ENCODE measurements around the gene NR3C1.

The NR3C1 gene

GRCh38 chr5:143397302-143398052, 6.0 kb downstream of the NR3C1 start:
- no peak for DNase-seq

GRCh38 chr5:143396353-143396940, 7.0 kb downstream of the NR3C1 start:
- DNase-seq, result no peak

GRCh38 chr5:143395638-143396352, 7.7 kb downstream of the NR3C1 start:
- DNase-seq, result no peak

GRCh38 chr5:143393524-143393923, 10.0 kb downstream of the NR3C1 start:
- DNase-seq, result no peak

- DNase-seq, result no peak
Measured at GRCh38 chr5:143390941-143391340, 12.5 kb downstream of the NR3C1 start.

GRCh38 chr5:143390258-143390657, 13.2 kb downstream of the NR3C1 start:
- no peak for DNase-seq

- no peak for DNase-seq
Measured at GRCh38 chr5:143386725-143387124, 16.8 kb downstream of the NR3C1 start.

- no peak for DNase-seq
Measured at GRCh38 chr5:143384865-143385657, 18.4 kb downstream of the NR3C1 start.

- no peak for DNase-seq
Measured at GRCh38 chr5:143383988-143384387, 19.5 kb downstream of the NR3C1 start.

- DNase-seq, result no peak
Measured at GRCh38 chr5:143379606-143380005, 23.9 kb downstream of the NR3C1 start.

GRCh38 chr5:143376911-143377813, 26.3 kb downstream of the NR3C1 start:
- DNase-seq, result no peak

- no peak for DNase-seq
Measured at GRCh38 chr5:143376195-143376779, 27.2 kb downstream of the NR3C1 start.

- DNase-seq, result no peak
Measured at GRCh38 chr5:143374496-143375217, 28.8 kb downstream of the NR3C1 start.

GRCh38 chr5:143373076-143373475, 30.4 kb downstream of the NR3C1 start:
- no peak for DNase-seq

GRCh38 chr5:143372187-143372829, 31.2 kb downstream of the NR3C1 start:
- DNase-seq, result no peak

GRCh38 chr5:143370440-143370839, 33.0 kb downstream of the NR3C1 start:
- no peak for DNase-seq

GRCh38 chr5:143364061-143364460, 39.4 kb downstream of the NR3C1 start:
- no peak for DNase-seq

- no peak for DNase-seq
Measured at GRCh38 chr5:143362664-143363227, 40.7 kb downstream of the NR3C1 start.

GRCh38 chr5:143361438-143361837, 42.0 kb downstream of the NR3C1 start:
- no peak for DNase-seq

- DNase-seq, result no peak
Measured at GRCh38 chr5:143360755-143361154, 42.7 kb downstream of the NR3C1 start.

Measured in GF-D8 (cell line).